Fibroblast of peridontal ligament (primary cell): ENCODE results near the gene RPP40.
"Not testable (repeated sequence)": the region's sequence is repeated elsewhere in the genome, so short reads cannot be mapped to it uniquely, and the experiment has no call there.

Experiments used
- DNase-seq: peaks from one replicate; pipeline ENCODE4 v3.0.0-alpha.2; 2010; ENCODE audit errors: extremely low read depth

The RPP40 gene

DNA sequence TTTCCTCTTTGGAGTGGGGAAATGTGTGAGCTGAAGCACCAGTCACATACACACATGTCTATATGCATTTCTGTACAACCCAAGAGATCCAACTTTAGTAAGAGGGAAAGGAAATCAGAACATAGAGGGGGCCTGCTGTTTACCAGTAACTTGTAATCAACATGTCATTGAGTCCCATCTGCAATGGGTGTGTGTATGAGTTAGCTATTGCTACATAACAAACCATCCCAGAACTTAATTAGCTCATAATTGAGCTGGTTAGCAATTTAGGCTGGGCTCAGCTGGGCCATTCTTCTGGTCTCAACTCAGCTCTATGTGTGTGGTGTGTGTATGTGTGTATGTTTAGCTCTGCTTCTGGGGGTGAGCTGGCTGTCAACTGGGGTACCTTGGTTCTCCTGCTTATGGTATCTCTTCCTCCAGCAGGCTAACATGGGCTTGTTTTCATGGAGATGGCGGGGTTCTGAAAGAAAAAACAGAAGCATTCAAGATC is 10.3 kb upstream of the RPP40 start:
- DNase-seq: no peak

DNA sequence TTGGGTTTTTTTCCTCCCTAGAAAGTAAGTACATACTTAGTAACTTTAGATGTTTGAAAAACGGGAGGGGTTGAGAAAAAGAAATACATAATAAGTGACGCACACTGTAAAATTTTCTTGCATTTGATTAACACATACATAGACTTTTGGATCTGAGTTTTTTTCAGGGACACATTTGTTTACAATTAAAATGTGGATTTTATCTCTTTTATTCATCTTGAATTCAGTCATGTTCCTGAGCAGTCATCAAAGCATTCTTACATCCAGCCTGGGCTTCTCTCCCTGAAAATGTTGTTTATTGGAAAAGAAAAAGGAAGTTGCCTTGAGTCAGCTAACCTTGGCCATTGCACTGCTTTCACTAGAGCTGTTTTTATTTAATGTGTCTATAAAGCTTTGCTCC is 8.7 kb upstream of the RPP40 start:
- peak; percentile 67 for DNase-seq

DNA sequence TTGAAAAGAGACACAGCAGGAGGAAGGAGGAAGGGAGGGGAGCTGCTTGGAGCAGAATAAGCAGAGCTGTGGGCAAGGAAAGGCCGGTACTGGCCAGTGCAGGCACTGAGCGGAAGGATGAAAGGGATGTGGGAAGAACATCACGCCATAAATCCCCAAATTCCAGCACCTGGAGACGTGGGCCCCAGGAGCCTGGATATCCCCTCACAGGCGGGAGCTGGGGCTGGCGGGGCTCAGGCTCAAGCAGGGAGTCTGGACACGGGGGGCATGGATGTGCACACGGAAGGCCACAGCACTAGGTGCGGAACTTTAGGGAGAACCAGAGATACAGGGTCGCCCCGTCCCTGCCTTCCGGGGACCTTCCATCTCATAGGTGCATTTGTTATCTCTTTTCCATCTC is 7.5 kb upstream of the RPP40 start:
- no peak for DNase-seq

- DNase-seq: no peak
These were observed 3.7 kb upstream of the RPP40 start for GRCh38 chr6:5007531-5007930.

DNA sequence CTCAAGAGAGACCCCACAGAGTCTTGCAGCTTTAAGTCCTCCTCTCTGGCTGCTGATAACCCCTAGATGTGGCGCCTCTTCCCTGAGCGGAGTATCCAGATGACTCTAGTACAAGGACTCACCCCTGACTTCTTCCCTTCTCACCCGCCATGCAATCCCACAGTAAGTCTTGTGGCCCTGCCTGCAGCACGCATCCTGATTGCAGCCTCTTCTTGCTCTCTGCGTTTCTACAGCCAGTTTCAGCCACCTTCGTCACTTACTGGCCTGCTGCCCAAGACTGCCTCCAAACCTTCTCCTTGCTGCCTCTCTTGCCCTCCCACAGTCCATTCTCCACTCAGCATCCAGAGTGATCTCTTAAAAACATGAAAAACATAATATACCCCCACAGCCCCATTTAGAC is 2.4 kb upstream of the RPP40 start:
- no peak for DNase-seq

- DNase-seq: not testable (repeated sequence)
These were observed 1.2 kb upstream of the RPP40 start for GRCh38 chr6:5005038-5005433.

DNA sequence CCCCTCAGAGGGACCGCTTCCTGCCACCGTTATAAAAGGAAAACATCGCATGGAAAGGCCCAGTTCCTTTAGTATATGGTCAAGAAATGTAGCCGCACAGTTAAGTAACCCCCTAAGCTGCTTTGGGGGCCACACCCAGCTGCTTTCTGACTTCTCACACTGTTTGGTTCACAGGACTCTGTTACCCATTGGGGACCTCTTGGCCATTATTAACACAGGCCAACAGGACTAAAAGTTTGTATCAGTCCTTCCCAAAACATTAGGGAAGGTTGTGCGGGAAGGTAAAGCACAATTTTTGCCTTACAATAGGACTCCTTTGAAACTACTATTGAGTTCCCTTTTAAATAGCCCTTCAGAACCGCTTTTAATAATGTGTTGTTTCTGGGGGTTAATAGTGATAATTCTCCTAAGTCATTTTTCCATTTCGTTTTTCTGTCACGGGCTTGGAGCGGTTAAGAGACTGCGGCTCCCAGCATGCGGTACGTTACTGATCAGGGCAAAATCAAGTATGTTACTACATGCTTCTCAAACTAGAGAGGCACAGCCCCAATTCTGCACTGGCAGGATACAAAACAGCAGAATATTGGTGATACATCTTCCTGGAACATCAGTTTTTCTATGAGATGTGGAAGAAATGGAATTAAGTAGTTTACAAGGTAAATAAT is 668 bp upstream of the RPP40 start:
- no peak for DNase-seq

- DNase-seq: peak; percentile 48
These were observed 4.3 kb downstream of the RPP40 start for GRCh38 chr6:4999586-4999985.

DNA sequence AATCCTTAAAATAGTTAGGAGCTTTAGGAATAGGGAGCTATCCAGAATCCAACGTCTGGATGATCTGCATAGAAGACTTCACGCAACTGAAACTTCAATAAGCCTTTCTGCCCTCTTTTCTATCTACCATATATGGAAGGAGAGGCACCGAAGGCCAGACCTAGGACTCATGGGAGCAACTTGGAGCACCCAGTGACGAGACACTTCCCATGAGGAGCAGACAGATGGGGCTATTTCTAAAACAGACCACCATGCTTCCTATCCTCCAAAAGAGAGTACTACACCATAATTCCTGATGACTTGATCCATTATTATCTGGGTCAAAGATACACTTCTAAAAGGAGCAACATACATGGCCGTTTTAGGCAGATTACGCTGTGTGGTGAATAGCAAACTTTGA is 6.0 kb downstream of the RPP40 start:
- no peak for DNase-seq

DNA sequence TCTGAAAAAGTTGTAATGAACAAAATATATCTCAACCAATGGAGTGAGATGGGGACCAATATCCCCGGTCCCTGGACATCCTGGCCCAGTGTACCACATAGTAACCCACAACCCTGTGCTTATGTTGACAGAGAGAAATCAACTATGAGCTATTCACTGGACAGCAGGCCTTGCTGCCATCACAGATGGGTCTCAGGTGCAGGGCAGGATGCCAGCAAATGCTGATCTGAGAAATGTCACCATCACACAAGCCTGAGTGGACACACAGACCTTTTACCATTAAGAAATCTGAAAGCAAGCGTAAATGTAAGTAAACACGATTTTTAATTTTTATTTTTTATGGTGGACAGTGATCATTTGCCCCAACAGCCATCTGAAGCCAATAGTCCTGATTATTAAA is 9.1 kb downstream of the RPP40 start:
- DNase-seq: no peak

GRCh38 chr6:4987432-4987831 is 16.4 kb downstream of the RPP40 start:
- DNase-seq: no peak

GRCh38 chr6:4986999-4987398 is 16.8 kb downstream of the RPP40 start:
- no peak for DNase-seq

- DNase-seq: no peak
These were observed 20.5 kb downstream of the RPP40 start for GRCh38 chr6:4983322-4983721.

GRCh38 chr6:4981761-4982160 is 22.1 kb downstream of the RPP40 start:
- no peak for DNase-seq

DNA sequence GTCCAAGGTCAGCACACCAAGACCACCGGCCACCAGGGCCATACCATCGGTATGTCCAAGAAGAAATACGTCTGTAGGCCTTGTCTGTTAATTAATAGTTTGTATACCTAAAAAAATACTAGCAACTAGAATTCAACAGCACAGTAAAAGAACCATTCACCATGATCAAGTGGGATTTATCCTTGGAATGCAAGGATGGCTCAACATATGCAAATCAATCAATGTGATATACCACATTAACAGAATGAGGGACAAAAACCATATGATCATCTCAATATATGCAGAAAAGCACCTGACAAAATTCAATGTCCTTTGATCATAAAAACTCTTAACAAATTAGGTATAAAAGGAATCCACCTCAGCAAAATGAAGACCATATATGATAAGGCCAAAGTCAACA is 24.4 kb downstream of the RPP40 start:
- no peak for DNase-seq

DNA sequence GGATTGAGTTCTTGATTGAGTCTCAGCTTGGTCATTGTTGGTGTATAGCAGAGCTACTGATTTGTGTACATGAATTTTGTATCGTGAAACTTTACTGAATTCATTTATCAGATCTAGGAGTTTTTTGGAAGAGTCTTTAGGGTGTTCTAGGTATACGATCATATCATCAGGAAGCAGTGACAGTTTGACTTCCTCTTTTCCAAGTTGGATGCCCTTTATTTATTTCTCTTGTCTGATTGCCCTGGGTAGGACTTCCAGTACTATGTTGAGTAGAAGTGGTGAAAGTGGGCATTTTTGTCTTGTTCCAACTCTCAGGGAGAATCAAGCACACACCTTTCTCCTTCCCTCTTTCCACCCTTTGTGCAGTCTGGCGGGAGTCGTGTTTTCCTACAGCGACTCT is 26.4 kb downstream of the RPP40 start:
- no peak for DNase-seq

DNA sequence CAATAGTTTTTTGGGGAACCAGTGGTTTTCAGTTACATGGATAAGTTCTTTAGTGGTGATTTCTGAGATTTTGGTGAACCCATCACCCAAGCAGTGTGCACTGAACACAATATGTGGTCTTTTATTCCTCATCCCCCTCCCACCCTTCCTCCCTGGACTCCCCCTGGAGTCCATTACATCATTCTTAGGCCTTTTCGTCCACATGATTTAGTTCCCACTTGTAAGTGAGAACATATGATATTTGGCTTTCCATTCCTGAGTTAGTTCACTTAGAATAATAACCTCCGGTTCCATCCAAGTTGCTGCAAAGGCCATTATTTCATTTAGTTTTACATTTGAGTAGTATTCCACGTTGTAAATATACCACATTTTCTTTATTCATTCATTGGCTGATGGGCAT is 28.3 kb downstream of the RPP40 start:
- no peak for DNase-seq

DNA sequence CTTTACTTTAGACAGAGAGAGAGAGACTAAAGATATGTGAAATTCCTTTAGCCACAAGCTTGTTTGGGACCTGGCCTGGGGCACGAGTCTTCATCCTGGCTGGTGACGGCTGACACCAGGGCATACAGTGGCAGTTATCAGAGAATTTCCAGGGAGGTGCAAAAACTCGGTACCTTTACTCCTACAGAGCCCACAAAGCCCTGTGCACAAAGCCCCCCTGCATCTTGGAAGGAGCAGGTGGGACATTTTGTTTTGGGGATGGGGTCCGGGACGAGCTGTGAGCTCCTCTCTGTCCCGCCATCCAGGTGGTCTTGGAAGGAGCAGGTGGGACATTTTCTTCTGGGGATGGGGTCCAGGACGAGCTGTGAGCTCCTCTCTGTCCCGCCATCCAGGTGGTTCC is 28.9 kb downstream of the RPP40 start:
- DNase-seq: no peak

DNA sequence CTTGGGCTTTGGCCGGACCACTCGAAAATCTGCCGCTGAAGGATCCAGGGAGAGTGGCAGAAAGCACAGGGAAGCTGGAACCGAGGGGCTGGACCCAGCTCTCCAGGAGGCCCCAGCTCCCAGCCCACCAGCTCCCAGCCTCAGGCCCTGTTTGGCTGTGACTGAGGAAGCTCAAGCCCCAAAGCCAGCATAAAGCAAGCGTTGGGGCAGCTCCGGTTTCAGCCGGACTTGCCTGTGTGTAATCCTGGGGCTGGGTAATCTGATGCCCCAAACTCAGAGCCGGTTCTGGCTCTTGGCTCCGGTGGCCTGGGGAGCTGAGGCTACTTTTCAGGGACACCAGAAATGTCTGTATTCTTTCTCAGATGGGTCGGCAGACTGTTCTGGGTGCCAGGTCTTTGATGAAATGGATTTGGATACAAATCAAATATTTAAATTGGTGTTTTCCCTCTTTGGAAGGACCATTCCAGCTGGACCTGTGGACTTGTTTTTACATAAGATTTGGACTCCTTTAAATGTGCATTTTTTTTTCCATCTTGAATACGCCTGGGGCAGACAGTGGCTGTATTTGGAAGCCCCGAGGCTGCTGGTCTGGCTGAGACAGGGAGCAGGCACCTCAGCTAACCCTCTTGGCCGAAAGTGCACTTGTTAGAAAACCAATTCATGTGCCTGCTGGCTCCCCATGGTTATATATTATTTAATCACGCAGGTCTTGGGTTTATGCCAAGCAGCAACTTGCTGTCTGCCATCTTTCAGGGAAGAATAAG is 29.7 kb downstream of the RPP40 start:
- peak; percentile 70 for DNase-seq

DNA sequence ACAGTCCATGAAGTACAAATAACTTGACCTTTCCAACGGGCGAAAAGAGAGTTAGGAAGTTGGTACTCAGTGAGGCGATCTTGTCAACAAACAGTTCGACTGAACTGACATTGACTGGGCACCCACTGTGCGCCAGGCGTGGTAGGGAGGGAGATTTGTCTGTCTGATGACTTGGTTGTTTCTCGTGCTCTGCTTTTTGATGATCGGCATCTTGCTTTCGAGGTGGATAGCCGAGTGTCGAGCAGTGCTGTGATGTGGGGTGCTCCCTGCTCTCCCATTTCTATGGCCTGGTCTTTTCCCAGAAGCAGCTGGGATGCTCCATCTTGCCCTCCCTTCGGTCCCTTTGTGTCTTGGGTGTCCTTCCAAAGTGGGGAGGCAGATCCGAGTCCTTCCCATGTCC is 30.4 kb downstream of the RPP40 start:
- no peak for DNase-seq

- no peak for DNase-seq
These were observed 31.4 kb downstream of the RPP40 start for GRCh38 chr6:4972438-4972837.

DNA sequence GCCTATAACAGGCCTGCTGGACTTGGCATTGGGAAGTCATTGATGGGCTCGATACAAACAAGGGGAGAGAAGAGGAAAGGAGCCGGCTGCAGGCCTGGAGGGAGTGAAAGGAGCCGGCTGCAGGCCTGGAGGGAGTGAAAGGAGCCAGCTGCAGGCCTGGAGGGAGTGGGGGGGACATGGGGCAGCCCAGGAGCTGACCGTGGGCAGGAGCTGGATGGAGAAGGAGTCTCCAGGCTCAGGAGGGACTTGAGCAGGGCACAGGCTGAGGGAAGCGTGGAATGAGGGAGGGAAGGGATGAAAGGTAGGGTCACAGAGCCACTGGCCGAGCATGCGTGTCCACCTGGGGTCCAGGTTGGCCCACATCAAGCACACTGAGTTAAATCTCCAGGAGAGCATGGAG is 32.0 kb downstream of the RPP40 start:
- DNase-seq: no peak

DNA sequence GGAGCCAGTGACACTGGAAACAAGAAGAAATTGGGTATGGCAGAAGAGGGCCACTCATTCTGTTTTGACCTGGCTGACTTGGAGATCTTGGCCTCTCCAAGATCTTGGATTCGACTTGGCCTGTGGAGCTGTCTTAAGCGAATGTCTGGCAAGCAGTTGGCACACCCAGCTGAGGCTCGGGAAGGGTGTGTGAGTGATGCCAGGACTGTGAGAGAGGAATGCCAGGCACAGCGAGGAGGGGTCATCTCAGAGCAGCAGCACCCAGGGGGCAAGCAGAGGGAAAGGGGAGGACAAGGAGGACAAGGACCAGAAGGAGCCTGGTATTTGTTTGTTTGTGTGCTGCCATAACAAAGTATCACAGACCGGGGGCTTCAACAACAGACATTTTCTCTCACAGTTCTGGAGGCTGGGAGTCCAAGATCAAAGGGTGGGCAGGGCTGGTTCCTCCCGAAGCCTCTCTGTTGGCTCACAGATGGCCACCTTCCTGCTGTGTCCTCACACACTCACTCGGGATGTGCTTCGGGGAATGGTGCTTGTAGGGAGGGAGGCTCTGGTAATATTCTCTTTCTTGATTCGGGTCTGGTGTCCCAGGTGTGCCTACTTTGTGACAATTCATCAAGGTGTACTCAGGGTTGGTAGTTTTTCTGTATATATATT is 33.0 kb downstream of the RPP40 start:
- no peak for DNase-seq
